Smooth muscle cell (in vitro differentiated cells): ENCODE data around the gene TNNT3. TPM values are rescaled to one million over a fixed set of nuclear protein-coding genes. Genes with fewer than 3 reads are reported as not detected.
A peak's percentile ranks its signal among the peaks of the same experiment; 100 is the strongest.

ENCODE experiments used
- DNase-seq: peaks from one replicate; lab custom pipeline; 2025; ENCODE audit not compliant: unreplicated experiment; lab: John Stamatoyannopoulos, UW
- H2AFZ ChIP-seq: fragments of 200-600 bp; sonication (generic); 2 replicates; pipeline ENCODE4 v1.6.0; 2016; ENCODE audit warnings: antibody characterized with exemption, low read depth, mild to moderate bottlenecking
- H3F3A ChIP-seq: fragments of 200-600 bp; sonication (generic); 2 replicates; pipeline ENCODE4 v1.6.0; 2017; ENCODE audit warnings: antibody characterized with exemption, low read depth
- H3K27ac ChIP-seq: fragments of 200-600 bp; sonication (generic); 2 replicates; pipeline ENCODE4 v1.5.1; 2016; ENCODE audit warnings: low read depth, mild to moderate bottlenecking
- H3K27me3 ChIP-seq: fragments of 200-600 bp; sonication (generic); 2 replicates; pipeline ENCODE4 v1.6.1; 2016; ENCODE audit warnings: low read depth, mild to moderate bottlenecking
- H3K36me3 ChIP-seq: fragments of 200-600 bp; sonication (generic); 2 replicates; pipeline ENCODE4 v1.5.1; 2016; ENCODE audit warnings: low read depth
- H3K4me1 ChIP-seq: fragments of 200-600 bp; sonication (generic); 2 replicates; pipeline ENCODE4 v1.5.1; 2016; ENCODE audit warnings: low read depth
- H3K4me2 ChIP-seq: fragments of 200-600 bp; sonication (generic); 2 replicates; pipeline ENCODE4 v1.6.0; 2016; ENCODE audit warnings: mild to moderate bottlenecking
- H3K4me3 ChIP-seq: fragments of 200-600 bp; sonication (generic); 2 replicates; pipeline ENCODE4 v1.5.1; 2016; ENCODE audit warnings: mild to moderate bottlenecking
- H3K79me2 ChIP-seq: fragments of 200-600 bp; sonication (generic); 2 replicates; pipeline ENCODE4 v1.6.0; 2016; ENCODE audit warnings: low read depth, mild to moderate bottlenecking
- H3K9ac ChIP-seq: fragments of 200-600 bp; sonication (generic); 2 replicates; pipeline ENCODE4 v1.6.0; 2016; ENCODE audit warnings: low read depth
- H3K9me3 ChIP-seq: fragments of 200-600 bp; sonication (generic); replicated peaks from 2 replicates; pipeline ENCODE4 v1.5.1; 2016; ENCODE audit warnings: low read depth
- H4K20me1 ChIP-seq: fragments of 200-600 bp; sonication (generic); 2 replicates; pipeline ENCODE4 v1.6.0; 2016; ENCODE audit warnings: low read depth
- WGBS: methylation state at CpG from one replicate; pipeline ENCODE4 v1.1.7; 2016; ENCODE audit warnings: low lambda C conversion rate; 5-methylcytosine and 5-hydroxymethylcytosine counted together
- polyA plus RNA-seq: library from polyadenylated mRNA; unstranded; fragments of >200 nt; fragmentation: Nextera tagmentation; extraction: Ambion mirVana; gene quantifications from 2 replicates; pipeline ENCODE4 v1.2.1, GENCODE V29; 2016
- total RNA-seq: library from RNA; depleted of rRNA; stranded (reverse); fragments of >200 nt; gene quantifications from 2 replicates; pipeline ENCODE4 v1.2.3, GENCODE V29; 2014
- TF ChIP-seq, protein P1 (sequence below): fragments of 200-600 bp; sonication (generic); IDR thresholded peaks from 2 replicates; pipeline ENCODE4 v1.5.1; 2017; ENCODE audit warnings: borderline replicate concordance, mild to moderate bottlenecking, antibody characterized with exemption; ENCODE audit not compliant: insufficient read depth, poor library complexity, severe bottlenecking

Gene TNNT3
- total and polyA plus RNA-seq, 2 experiments from 2014 or later: 0.97 to 1.9 TPM

DNA sequence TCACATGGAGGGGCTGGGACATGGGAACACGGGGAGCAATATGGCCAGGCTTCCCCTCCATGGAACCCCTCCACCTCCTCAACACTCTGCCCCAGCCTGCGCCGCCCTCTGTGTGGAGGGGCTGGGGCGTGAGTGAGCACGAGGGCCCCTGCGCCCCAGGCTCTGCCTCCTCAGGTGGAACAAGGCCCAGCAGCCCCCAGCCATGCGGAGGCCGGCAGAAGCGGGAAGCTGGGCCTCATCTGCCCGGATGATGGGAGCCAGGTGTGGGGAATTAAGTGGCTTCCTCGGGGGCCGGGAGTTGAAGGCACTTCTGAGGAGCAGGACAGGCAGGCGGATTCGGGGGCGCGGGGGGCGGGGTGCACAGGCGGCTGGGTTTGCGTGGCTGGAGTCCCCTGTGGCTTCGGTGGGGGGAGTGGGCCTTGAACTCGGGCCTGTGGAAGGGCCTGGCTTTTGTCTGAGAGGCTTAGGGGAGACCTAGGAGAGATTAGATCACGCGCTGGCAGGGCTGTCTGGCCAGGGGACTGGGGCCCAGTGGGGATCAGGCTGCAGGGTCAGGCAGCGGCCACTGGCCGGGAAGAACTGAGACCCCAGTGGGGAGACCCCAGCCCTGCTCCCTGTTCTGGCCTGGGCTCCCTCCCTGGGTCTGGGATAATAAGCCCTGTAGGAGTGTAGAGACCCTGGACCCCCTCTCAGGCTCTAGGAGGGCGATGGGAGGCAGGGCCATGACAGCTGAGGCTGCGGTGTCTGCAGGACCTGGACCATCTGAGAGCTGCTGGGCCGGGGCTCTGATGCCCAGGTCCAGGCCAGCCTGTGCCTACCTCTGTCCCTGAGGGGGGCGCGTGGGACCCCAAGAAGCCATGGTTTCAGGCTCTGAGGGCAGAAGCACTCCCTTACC, 41.1 kb upstream of the TNNT3 start:
- H4K20me1 ChIP-seq: no peaks in the 10 kb centered on the region
- no peaks in the 10 kb centered on the region for H3K79me2 ChIP-seq
- 65% methylated on average over 17 of the region's 30 CpGs for WGBS
- no peaks in the 10 kb centered on the region for H3K27me3 ChIP-seq
- no peak overlapping the region for H2AFZ ChIP-seq
- no peaks in the 10 kb centered on the region for H3F3A ChIP-seq
- no peak for DNase-seq
- TF ChIP-seq, protein P1, sequence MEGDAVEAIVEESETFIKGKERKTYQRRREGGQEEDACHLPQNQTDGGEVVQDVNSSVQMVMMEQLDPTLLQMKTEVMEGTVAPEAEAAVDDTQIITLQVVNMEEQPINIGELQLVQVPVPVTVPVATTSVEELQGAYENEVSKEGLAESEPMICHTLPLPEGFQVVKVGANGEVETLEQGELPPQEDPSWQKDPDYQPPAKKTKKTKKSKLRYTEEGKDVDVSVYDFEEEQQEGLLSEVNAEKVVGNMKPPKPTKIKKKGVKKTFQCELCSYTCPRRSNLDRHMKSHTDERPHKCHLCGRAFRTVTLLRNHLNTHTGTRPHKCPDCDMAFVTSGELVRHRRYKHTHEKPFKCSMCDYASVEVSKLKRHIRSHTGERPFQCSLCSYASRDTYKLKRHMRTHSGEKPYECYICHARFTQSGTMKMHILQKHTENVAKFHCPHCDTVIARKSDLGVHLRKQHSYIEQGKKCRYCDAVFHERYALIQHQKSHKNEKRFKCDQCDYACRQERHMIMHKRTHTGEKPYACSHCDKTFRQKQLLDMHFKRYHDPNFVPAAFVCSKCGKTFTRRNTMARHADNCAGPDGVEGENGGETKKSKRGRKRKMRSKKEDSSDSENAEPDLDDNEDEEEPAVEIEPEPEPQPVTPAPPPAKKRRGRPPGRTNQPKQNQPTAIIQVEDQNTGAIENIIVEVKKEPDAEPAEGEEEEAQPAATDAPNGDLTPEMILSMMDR: no peak
- peaks cover 6% of the 10 kb centered on the region for H3K4me1 ChIP-seq
- H3K9me3 ChIP-seq: no peaks in the 10 kb centered on the region
- H3K4me2 ChIP-seq: no peak overlapping the region
- H3K27ac ChIP-seq: peak overlapping the region; percentile 36
- H3K36me3 ChIP-seq: no peaks in the 10 kb centered on the region
- H3K4me3 ChIP-seq: no peak overlapping the region
- H3K9ac ChIP-seq: no peak overlapping the region

DNA sequence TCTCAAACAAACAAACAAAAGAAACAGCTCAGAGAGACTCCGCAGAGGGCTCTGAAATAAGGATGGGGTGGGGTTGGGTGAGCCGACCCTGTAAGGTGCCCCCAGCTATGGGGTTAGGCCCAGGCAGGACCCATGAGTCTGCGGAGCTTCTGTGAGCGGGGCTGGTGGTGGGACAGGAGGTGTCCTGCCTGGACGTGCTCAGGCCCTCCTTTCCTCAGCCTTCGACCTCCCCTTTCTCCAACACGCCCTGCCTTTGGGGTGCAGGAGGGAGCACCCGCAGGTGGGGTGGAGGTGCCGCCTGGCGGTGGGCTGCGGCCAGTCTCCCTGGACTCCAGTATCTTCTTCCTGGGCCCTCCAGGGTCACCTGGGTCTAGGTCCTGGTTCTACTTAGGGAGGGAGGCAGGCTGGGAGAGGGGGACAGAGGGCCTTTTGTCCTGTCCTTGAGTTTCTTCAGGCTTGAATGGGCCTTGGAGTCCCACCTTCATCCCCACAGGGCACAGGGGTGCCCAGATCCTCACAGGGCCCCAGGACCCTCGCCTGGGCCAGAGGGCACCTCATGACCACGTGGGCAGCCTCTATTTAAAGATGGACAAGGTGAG, 40.1 kb upstream of the TNNT3 start:
- no peak for DNase-seq
- no peaks in the 10 kb centered on the region for H3K27me3 ChIP-seq
- no peaks in the 10 kb centered on the region for H3K9me3 ChIP-seq

DNA sequence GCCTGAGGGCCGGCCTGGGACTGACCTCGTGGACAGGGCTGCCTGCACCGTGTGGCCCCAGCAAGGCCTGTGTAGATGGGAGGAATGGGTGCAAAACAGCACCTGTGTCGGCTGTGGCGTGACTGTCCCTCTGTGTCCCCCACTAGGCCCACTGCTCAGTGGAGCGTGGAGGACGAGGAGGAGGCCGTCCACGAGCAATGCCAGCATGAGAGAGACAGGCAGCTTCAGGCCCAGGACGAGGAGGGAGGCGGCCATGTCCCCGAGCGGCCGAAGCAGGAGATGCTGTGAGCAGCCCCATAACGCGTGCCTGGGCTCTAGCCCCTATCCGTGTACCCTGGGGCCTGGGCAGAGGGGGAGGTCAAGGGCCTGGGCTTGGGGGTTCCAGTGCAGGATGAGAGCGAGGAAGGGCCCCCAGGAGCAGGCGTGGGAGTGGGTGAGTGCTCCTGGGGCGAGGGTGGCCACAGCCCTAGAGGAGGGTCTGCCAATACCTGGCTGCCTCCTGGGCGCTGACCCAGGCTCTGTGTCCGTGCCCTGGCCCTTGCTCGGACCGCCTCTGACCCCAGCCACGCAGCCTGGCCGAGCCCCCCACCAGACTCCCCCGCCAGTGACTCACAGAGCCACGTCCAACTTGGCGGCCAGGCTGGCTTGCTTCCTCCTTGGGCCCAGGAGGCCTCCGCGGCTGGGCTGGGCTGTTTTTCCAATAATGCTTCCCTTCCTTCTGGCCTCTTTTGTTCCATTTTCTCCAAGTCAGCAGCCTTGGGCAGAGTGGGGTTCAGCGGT, 39.4 kb upstream of the TNNT3 start:
- peak overlapping the region; percentile 72 for H2AFZ ChIP-seq
- no peaks in the 10 kb centered on the region for H3F3A ChIP-seq
- no peaks in the 10 kb centered on the region for H3K9me3 ChIP-seq
- no peaks in the 10 kb centered on the region for H4K20me1 ChIP-seq
- H3K4me2 ChIP-seq: no peak overlapping the region
- TF ChIP-seq, protein P1: no peak
- peak overlapping the region; percentile 78 for H3K9ac ChIP-seq
- H3K4me3 ChIP-seq: no peak overlapping the region
- H3K79me2 ChIP-seq: no peaks in the 10 kb centered on the region
- no peaks in the 10 kb centered on the region for H3K27me3 ChIP-seq
- DNase-seq: no peak
- H3K4me1 ChIP-seq: peaks cover 6% of the 10 kb centered on the region
- 87% methylated on average over 29 of the region's 32 CpGs for WGBS
- peak overlapping the region; percentile 89 for H3K27ac ChIP-seq
- no peaks in the 10 kb centered on the region for H3K36me3 ChIP-seq

More for the DNA sequence above, 40.1 kb upstream of the TNNT3 start:
- 90% methylated on average over 13 of the region's 13 CpGs for WGBS
- Histone ChIP-seq H4K20me1 (no peaks in the 10 kb centered on the region), H3K36me3 (no peaks in the 10 kb centered on the region), H3K9ac (no peak overlapping the region), H3F3A (no peaks in the 10 kb centered on the region), H3K4me1 (peaks cover 6% of the 10 kb centered on the region), H3K4me2 (no peak overlapping the region), H3K4me3 (no peak overlapping the region), H3K79me2 (no peaks in the 10 kb centered on the region), H3K27ac (peak overlapping the region; percentile 89), H2AFZ (no peak overlapping the region)
- TF ChIP-seq, protein P1: no peak
